NCI-H2171 (cell line): ENCODE results near the gene DMD.

Source experiments
- DNase-seq: peaks from one replicate; lab custom pipeline; 2025; lab: John Stamatoyannopoulos, UW

Gene DMD

DNA sequence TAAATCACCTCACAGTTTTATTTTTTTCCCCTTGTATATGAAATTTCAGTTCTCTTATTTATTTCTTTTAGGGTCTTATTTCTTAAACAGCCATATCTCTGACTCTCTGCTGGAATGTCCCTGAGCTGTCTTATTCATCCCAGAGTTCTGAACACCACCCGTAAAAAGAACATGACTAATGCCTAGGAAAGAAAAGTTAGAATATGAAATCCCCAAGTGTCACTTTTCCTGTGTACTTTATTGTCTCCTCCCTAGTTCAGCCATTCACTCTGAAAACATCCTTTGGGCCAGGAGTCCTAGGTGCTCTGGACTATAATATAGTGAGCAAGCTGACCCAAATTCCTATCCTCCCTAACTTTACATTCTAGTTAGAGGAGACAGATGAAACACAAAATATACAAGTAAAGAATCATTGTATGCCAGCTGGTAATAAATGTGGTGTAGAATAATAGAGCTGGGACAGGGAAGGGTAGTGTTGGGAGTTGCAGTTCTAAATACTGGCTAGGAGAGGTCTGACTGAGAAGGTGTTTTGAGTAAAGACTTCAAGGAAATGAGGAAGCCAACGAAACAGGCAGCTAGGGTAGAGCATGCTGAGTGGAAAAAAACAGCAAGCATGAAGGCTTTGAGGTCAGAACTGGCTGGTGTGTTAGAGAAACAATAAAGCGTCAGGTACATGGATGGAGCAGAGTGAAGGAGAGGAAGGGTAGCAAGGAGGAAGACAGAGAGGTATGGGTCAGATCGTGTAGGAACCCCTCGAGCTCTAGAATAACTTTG lies 2098.9 kb downstream of the DMD start:
- no peak for DNase-seq

DNA sequence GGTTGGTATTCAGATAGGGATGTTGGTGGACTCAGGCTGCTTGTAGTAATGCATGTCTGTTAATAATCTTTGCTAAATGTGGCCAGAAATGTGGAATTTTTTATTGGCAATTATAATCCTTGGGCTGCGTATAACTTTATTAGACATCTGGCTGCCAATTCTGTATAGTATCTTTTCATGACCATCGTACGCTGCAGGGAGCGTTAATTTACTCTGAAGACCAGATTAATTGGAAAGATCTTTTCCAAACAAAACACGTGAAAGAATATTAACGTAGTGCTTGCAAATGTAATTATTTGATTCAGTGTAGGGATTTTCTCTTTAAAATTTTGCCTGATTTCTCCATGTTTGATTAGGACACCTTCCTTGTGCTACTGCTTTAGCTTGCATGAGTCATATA lies 2100.7 kb downstream of the DMD start:
- DNase-seq: no peak

DNA sequence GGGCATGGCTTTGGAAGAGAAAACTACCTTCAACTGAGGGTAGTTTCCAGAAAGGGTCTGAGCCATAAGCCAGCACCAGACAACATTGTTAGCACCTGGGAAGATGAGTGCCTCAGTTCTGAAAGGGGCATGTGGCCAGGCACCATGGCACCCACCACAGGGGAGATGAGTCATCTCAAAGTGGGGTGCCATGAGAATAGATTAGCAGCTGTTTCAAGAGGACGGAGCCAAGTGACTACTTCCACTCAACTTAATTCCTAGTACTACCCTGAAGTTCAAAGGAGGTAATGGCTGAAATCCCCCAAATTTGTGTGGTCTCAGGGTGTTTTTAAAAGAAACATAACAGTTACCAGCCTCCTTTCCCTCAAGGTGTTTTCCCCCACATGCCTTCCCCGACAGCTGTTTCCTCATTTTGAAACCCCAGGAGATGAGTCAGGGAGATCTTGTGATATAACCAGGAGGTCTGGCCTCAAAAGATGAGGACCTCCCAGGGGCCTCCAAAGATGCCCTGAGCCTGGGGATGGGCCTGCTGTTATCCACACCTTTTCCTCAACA lies 2111.7 kb downstream of the DMD start:
- no peak for DNase-seq

DNA sequence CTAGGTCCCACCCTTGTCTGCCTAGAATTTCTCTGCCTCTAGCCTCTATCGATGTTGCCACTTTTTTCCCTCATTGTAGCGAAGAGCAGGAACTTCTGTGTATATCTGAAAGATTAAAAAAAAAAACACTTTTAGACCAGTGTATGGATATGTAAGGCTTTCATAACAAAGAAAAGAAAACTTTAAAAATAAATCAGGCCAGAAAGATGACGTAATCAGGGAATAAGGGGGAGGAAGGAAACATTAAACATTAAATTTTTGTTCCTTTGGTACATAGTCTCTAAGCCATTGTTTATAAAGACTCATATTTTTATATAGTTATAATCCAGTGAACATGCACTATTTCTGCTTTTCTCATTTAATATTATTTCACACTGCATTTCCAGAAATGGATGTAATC lies 2113.3 kb downstream of the DMD start:
- no peak for DNase-seq

DNA sequence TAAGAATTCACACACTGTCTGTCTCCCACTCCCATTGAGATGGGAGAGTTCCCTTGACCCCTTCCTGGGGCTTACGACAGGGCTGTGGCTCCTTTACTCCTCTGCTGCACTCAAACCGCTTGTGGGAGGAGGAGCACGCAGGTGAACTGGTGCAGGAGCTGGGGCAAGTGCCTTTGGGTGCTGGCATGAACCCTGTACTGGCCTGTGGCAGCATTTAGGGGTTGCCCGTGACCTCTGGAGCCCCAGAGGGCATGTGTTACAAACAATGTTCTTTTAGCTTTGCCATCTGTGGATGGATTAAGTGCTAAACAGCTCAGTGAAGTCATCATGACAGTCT lies 2117.7 kb downstream of the DMD start:
- no peak for DNase-seq

DNA sequence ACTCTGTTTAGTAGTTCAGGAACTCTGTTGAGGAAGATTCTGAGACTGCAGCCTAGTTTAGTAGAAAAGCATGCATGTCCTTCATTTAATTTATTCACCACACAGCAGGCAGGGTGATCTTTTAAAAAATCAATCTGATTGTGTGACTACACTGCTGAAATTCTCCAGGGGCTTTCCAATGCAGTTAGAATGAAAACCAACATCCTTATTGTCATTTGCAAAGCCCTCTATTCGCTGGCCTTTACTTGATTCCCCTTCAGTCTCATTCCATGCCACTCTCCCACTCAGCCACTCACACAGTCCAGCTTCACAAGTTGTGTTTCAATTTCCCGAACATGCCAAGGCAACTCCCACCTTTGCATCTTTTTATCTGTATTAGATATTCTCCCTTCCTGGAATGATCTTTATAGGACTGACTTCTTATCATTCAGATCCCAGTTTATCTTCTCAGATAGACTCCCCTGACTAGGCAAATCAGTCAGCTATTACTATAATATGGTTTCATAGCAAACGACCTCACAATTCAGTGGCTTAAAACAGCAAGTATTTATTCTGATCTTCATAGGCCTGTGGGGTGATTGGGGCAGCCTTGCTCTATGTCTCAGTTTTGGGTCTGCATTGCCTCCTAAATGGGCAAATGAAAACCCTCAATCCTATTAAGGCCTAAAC lies 2118.2 kb downstream of the DMD start:
- no peak for DNase-seq

DNA sequence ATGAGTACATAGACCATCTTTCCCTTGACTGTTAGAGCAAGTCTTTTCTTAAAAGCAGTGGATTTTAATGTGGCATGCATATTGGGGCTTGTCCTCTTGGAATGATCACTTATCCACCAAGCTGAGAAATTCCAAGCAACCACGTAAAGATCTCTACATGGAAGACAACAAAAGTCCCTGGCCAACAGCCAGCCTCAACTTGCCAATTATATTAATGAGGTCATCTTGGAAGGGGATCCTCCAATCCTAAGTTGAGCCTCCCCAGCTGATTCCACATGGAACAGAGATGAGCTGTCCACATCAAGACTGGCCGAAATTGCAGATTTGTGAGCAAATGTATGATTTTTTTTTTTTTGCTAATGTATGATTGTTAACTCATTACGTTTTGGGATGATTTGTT lies 2118.9 kb downstream of the DMD start:
- no peak for DNase-seq

DNA sequence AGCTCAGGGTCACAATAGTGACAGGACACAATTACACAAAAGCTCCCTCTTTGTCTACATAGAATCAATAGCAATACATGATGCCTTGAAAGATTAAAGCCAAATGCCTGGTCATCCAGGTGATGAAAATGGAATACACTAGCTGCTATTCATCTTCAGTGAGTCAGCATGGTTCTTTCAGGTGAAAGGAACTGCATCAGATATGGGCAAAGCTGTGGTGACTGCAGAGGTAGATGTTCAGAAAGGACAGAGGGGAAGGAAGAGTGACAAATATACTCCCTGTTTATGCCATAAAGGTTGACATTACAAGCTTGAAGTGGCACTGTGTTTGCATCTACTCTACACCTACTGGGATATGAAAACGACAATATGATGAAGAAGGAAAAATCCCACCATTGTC lies 2119.5 kb downstream of the DMD start:
- DNase-seq: no peak

DNA sequence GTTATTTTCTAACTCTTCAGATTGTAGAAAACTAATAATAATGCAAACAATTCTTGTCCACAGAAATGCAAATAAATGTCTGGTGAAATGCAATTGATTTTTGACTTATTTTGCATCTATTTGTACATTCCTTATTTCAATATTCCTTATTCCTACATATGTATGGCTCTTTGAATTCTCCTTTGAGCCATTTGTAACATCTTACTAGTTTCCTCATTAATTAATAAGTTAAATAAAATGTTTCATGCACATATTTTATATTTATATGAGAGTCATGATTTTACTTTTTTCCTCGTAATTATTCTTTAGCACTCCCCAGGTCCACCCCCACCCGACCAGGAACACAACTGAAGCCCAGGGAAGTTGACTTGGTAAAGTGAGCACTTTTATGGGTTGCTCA lies 2136.8 kb downstream of the DMD start:
- DNase-seq: no peak

DNA sequence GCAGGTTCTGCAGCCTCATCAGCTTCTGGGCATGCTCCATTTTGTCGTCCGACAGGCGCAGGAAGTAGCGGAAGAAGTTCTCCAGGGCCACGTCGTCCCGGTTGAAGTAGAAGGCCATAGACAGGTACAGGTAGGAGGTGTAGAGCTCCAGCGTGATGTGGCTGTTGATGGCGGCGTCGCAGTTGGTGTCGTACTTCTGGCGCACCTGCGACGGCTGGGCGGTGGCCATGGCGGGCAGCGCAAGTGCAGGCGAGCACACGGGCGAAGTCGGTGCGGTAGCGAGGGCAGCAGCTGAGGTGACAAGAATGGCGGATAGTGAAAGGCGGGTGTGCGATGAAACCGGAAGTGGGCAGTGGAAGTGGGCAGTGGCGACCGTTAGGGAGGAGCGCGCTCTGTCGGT lies 2139.6 kb downstream of the DMD start, which contains the start of gene FTHL17:
FTHL17 (minus strand) TSS at position 317 of the 400 bp plus-strand sequence; CDS start at position 229, 88 bp downstream.
- no peak for DNase-seq

DNA sequence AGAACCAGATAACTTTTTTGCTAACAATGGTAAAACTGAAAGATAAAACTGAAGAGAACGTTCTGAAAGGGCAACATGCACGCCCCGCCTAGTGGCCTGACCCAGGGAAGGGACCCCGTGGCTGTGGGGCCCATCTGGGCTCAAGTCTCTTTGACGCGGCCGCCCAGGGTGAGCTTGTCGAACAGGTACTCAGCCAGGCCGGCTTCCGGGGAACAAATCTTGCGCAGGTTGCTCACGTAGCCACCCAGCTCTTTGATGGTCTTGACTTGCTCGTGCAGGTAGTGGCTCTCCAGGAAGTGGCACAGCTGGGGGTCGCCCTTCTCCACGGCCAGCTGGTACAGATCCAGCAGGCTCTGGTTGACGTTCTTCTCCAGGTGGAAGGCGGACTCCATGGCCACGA lies 2140.1 kb downstream of the DMD start:
- DNase-seq: no peak

DNA sequence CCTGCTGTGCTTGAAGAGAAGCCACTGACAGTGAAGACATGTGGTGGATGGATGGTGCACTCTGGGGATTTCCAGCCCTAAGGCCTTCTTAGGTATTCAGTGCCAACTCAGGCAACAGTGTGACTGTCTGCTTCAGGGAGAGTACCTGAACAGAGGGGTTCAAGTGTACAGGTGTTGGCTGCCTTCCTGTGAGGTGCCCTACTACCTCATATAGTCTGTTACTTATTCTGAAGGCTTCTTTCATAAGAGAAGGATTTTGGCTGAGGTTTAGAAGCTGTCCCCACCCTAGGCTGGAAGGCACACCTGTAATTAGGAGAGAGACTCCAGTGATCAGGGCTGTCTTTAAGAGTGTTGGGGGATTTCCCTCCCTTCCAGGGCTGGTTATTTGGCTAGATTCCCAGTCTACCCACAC lies 2141.3 kb downstream of the DMD start:
- no peak for DNase-seq
